Erythroblast (primary cell): Measurements from ENCODE around the gene MSH3.

ENCODE experiments used
- GATA1 ChIP-seq: IDR thresholded peaks from 2 replicates; pipeline ENCODE4 v1.6.1; 2011; ENCODE audit warnings: low read depth, mild to moderate bottlenecking, control low read depth, low read length, moderate library complexity
- POLR2A ChIP-seq: IDR thresholded peaks from 2 replicates; pipeline ENCODE4 v1.6.1; 2011; ENCODE audit warnings: mild to moderate bottlenecking, low read length

DNA sequence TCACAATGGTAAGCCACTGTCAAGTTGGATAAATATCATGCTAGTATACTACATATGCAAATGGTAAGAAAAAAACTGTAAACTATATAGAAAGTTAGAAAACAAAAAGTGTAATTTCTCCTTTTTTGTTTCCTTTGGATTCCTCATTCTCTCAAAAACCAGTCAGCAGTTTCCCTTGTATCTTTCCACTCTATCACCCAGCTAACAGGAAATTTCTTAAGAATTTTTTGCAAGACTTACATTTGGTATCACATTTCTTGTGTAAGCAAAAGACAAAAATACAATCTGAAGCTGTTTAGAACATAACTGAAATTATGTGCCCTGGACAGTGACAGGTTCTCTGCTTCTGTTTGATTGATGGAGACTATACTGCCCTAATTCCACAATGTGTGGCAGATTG lies 25.2 kb upstream of the MSH3 start:
- TF ChIP-seq POLR2A (no peak), GATA1 (no peak)
